ENCODE data around the gene DLG2.

DNA sequence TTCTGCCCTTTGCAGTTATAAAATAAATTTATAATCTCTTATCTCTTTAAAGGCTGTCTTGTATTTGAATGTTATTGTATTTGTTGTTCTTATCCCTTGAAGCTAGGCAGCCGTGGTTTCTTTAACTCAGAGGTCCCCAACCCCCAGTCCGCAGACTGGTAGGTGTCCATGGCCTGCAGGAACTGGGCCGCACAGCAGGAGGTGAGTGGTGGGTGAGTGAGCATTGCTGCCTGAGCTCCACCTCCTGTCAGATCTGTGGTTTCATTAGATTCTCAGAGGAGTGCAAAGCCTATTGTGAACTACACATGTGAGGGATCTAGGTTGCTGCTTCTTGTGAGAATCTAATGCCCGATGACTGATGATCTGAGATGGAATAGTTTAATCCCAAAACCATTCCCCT lies 1961.0 kb downstream of the DLG2 start:
- TF ChIP-seq CTCF (IDR thresholded peaks at IDR 0.05) (no peak), POLR2A (IDR thresholded peaks at IDR 0.05) (no peak), POLR2AphosphoS5 (IDR thresholded peaks at IDR 0.05) (no peak)
